Testis (tissue), 3 donors: Measurements from ENCODE around the gene CETP. TPM values are rescaled to one million over a fixed set of nuclear protein-coding genes. Genes with fewer than 3 reads are reported as not detected.

Source experiments
- DNase-seq: peaks from one replicate; pipeline ENCODE4 v3.0.0-alpha.2; 2019
- H3K27ac ChIP-seq, 2 donors: fragments of 200-600 bp; sonication (generic); one replicate each; pipeline ENCODE4 v1.5.1; 2019
- H3K27me3 ChIP-seq: fragments of 200-600 bp; sonication (generic); one replicate; pipeline ENCODE4 v1.5.1; 2019
- H3K36me3 ChIP-seq: fragments of 200-600 bp; sonication (generic); one replicate; pipeline ENCODE4 v1.5.1; 2017; ENCODE audit warnings: low read depth; ENCODE audit errors: missing control alignments
- H3K4me1 ChIP-seq: fragments of 200-600 bp; sonication (generic); one replicate; pipeline ENCODE4 v1.5.1; 2019
- H3K4me3 ChIP-seq, 2 donors: fragments of 200-600 bp; sonication (generic); one replicate each; pipeline ENCODE4 v1.5.1; 2017 to 2019
- H3K9me3 ChIP-seq: fragments of 200-600 bp; sonication (generic); one replicate; pipeline ENCODE4 v1.5.1; 2017
- CTCF ChIP-seq, 3 experiments: fragments of 450-650 bp in 2 of 3; fragments of 200-600 bp in 1 of 3; sonication (generic) in 1 of 3; IDR thresholded peaks; one replicate each; pipeline ENCODE4 v1.5.1; 2016 to 2019; ENCODE audit warnings: antibody characterized with exemption in 3 of 3, mild to moderate bottlenecking in 2 of 3, moderate library complexity in 1 of 3
- POLR2A ChIP-seq: fragments of 450-650 bp; IDR thresholded peaks from one replicate; pipeline ENCODE4 v1.6.1; 2017; ENCODE audit warnings: antibody characterized with exemption, mild to moderate bottlenecking, moderate library complexity
- WGBS, 2 donors: methylation state at CpG; one replicate each; pipeline ENCODE4 v1.1.5; 2018; 5-methylcytosine and 5-hydroxymethylcytosine counted together
- intact Hi-C: fragments of 100-400 bp; cut with DNase I; formaldehyde crosslinking; loops from one replicate; pipeline ENCODE4 v1.15.1; 2023; ENCODE audit warnings: low total_unique reads
- polyA plus RNA-seq: library from polyadenylated mRNA; stranded (reverse); fragments of 350-450 nt; fragmentation: Illumina TruSeq; extraction: RNeasy Lipid Tissue Mini Kit (QIAGEN cat#74804); gene quantifications from one replicate; pipeline ENCODE4 v1.2.3, GENCODE V29; 2014; ENCODE audit warnings: low read depth, low replicate concordance; ENCODE audit not compliant: insufficient read depth
- total RNA-seq, 2 donors: library from RNA; depleted of rRNA; stranded (reverse); fragments of >200 nt; gene quantifications; one replicate each; pipeline ENCODE4 v1.2.3, GENCODE V29; 2016

The CETP gene
- total and polyA plus RNA-seq, 3 donors from 2014 or later, result 0.24 to 0.69 (median 0.50) TPM

GRCh38 chr16:56974549-56975300, 13.0 kb downstream of the CETP start:
- no peaks in the 10 kb centered on the region for H3K27me3 ChIP-seq
- H3K4me3 ChIP-seq, result no peak overlapping the region
- DNase-seq, result no peak
- intact Hi-C loops, result no loop called here
- 73 to 86% methylated on average over 9 of the region's 9 CpGs for WGBS, 2 donors
- H3K9me3 ChIP-seq, result no peaks in the 10 kb centered on the region
- H3K36me3 ChIP-seq, result no peaks in the 10 kb centered on the region
- no peak overlapping the region for H3K27ac ChIP-seq
- TF ChIP-seq CTCF (IDR thresholded peaks at IDR 0.05) (no peak), POLR2A (no peak)
- no peaks in the 10 kb centered on the region for H3K4me1 ChIP-seq

- no peaks in the 10 kb centered on the region for H3K9me3 ChIP-seq
- H3K27me3 ChIP-seq, result no peaks in the 10 kb centered on the region
- H3K36me3 ChIP-seq, result no peaks in the 10 kb centered on the region
- WGBS, 2 donors, result 89 to 94% methylated on average over 10 of the region's 10 CpGs
- intact Hi-C loops, result no loop called here
- DNase-seq, result no peak
- H3K4me3 ChIP-seq, result no peak overlapping the region
- H3K4me1 ChIP-seq, result no peaks in the 10 kb centered on the region
- TF ChIP-seq POLR2A (no peak), CTCF (IDR thresholded peaks at IDR 0.05) (no peak)
- no peak overlapping the region for H3K27ac ChIP-seq
These were observed 14.0 kb downstream of the CETP start for GRCh38 chr16:56975714-56976113.

- no peaks in the 10 kb centered on the region for H3K27me3 ChIP-seq
- 80 to 86% methylated on average over 6 of the region's 6 CpGs for WGBS, 2 donors
- no peak overlapping the region for H3K27ac ChIP-seq
- no peak for DNase-seq
- no peaks in the 10 kb centered on the region for H3K4me1 ChIP-seq
- intact Hi-C loops, result no loop called here
- no peaks in the 10 kb centered on the region for H3K9me3 ChIP-seq
- no peak overlapping the region for H3K4me3 ChIP-seq
- TF ChIP-seq POLR2A, result no peak
- TF ChIP-seq CTCF (IDR thresholded peaks at IDR 0.05), result no peak
- no peaks in the 10 kb centered on the region for H3K36me3 ChIP-seq
These were observed 15.5 kb downstream of the CETP start for GRCh38 chr16:56977216-56977615.

- no peaks in the 10 kb centered on the region for H3K9me3 ChIP-seq
- H3K27me3 ChIP-seq, result no peaks in the 10 kb centered on the region
- no peak overlapping the region for H3K4me3 ChIP-seq
- no peaks in the 10 kb centered on the region for H3K4me1 ChIP-seq
- intact Hi-C loops, result no loop called here
- TF ChIP-seq POLR2A (no peak), CTCF (IDR thresholded peaks at IDR 0.05) (no peak)
- 88% methylated on average over 5 to 11 of the region's 11 CpGs for WGBS, 2 donors
- H3K27ac ChIP-seq, result no peak overlapping the region
- no peak for DNase-seq
- H3K36me3 ChIP-seq, result no peaks in the 10 kb centered on the region
These were observed 16.2 kb downstream of the CETP start for GRCh38 chr16:56977823-56978430.

GRCh38 chr16:56980201-56980535, 18.4 kb downstream of the CETP start:
- intact Hi-C loops, result no loop called here
- no peaks in the 10 kb centered on the region for H3K36me3 ChIP-seq
- H3K4me1 ChIP-seq, result no peaks in the 10 kb centered on the region
- no peak overlapping the region for H3K4me3 ChIP-seq
- H3K9me3 ChIP-seq, result no peaks in the 10 kb centered on the region
- DNase-seq, result no peak
- H3K27me3 ChIP-seq, result no peaks in the 10 kb centered on the region
- 79 to 88% methylated on average over 4 of the region's 4 CpGs for WGBS, 2 donors
- TF ChIP-seq CTCF (IDR thresholded peaks at IDR 0.05), result no peak
- no peak for TF ChIP-seq POLR2A
- no peak overlapping the region for H3K27ac ChIP-seq
